ENCODE results near the gene MOB3B. TPM values are rescaled to one million over a fixed set of nuclear protein-coding genes. Genes with fewer than 3 reads are reported as not detected.

The MOB3B gene
- under 0.01 TPM in 2 replicates for total RNA-seq

GRCh38 chr9:27529316-27530278, at the start of gene MOB3B:
Gene MOB3B (minus strand): TSS chr9:27529814. CDS start chr9:27455550, 74,264 bp downstream.

GRCh38 chr9:27572918-27573633, 43.5 kb upstream of the MOB3B start, which contains the start of gene C9orf72:
Gene C9orf72 (minus strand): TSS chr9:27573481. CDS start chr9:27567120, 6,361 bp downstream.

GRCh38 chr9:27524236-27524635, 5.4 kb downstream of the MOB3B start, which contains the start of gene IFNK:
Gene IFNK (plus strand): TSS chr9:27524290. CDS start chr9:27524337, 47 bp downstream.

GRCh38 chr9:27297050-27297449, 232.6 kb downstream of the MOB3B start, which contains the start of gene EQTN:
Gene EQTN (minus strand): TSS chr9:27297150. CDS start chr9:27297055, 95 bp downstream.

Other genes with a start within 250 kb of the MOB3B start
- gene EQTN, start 232.7 kb downstream of the MOB3B start, total RNA-seq, result not detected in 2 replicates
- gene IFNK, start 5.5 kb downstream of the MOB3B start, total RNA-seq, result not detected in 2 replicates
- gene C9orf72, start 43.7 kb upstream of the MOB3B start, total RNA-seq, result 5.7 and 5.8 TPM in 2 replicates

Data from endothelial cell of coronary artery (primary cell).